Gastroesophageal sphincter (tissue), 3 donors: Measurements from ENCODE around the gene PLAAT2.
"Not testable (repeated sequence)": the region's sequence is repeated elsewhere in the genome, so short reads cannot be mapped to it uniquely, and the experiment has no call there.

Source experiments
- CTCF ChIP-seq, 4 experiments: fragments of 200-600 bp in 2 of 4; fragments of 450-650 bp in 2 of 4; sonication (generic) in 1 of 4; IDR thresholded peaks; one replicate each; pipeline ENCODE4 v1.5.1; 2017 to 2019; ENCODE audit warnings: antibody characterized with exemption in 4 of 4, mild to moderate bottlenecking in 2 of 4, moderate library complexity in 2 of 4
- EP300 ChIP-seq: sonication (generic); formaldehyde crosslinking; IDR thresholded peaks from one replicate; pipeline ENCODE4 v1.6.1; 2017; ENCODE audit warnings: antibody characterized with exemption, mild to moderate bottlenecking
- POLR2A ChIP-seq, 2 donors: fragments of 450-650 bp; IDR thresholded peaks; one replicate each; pipeline ENCODE4 v1.6.1; 2017; ENCODE audit warnings: antibody characterized with exemption in 2 of 2, mild to moderate bottlenecking in 2 of 2, moderate library complexity in 1 of 2
- POLR2AphosphoS5 ChIP-seq: sonication (generic); formaldehyde crosslinking; IDR thresholded peaks from one replicate; pipeline ENCODE4 v1.6.1; 2017; ENCODE audit warnings: antibody characterized with exemption

DNA sequence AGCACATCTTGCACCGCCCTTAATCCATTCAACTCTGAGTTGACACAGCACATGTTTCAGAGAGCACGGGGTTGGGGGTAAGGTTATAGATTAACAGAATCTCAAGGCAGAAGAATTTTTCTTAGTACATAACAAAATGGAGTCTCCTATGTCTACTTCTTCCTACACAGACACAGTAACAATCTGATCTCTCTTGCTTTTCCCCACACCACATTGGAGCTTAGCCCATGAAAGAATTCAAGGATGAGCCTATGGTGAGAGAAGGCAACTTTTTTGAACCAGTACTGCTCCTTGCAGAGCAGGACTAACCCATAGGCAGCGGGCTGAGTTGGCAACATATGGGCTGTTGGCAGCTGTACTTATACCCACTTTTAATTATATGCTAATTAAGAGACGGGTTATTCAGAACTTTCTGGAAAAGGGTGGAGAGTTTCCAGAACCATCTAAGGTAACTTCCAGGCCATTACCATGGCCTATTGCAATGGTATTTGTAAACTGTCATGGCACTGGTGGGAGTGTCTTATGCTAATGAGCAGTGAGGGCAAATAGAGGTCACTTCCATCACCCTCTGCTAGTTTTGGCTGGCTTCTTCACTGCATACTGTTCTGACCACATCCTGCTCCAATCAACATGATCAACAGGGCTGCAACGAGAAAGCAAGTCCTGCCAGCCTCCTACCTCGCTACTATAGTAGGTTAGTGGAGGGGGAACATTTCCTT, 31.9 kb downstream of the PLAAT2 start:
- not testable (repeated sequence) for TF ChIP-seq POLR2AphosphoS5; EP300; CTCF (IDR thresholded peaks at IDR 0.05); POLR2A (IDR thresholded peaks at IDR 0.05)
